Common myeloid progenitor, CD34-positive (primary cell): ENCODE measurements around the gene TDRD5.
A peak's percentile ranks its signal among the peaks of the same experiment; 100 is the strongest.

ENCODE experiments used
- CTCF ChIA-PET: fragments of 350-600 bp; sonication (Branson Sonifier 250); formaldehyde crosslinking; loops from one replicate; lab custom pipeline; 2021; ENCODE audit warnings: antibody characterized with exemption; lab: Charles Lee
- POLR2A ChIA-PET: fragments of 350-600 bp; sonication (Branson Sonifier 250); formaldehyde crosslinking; loops from one replicate; lab custom pipeline; 2021; ENCODE audit warnings: antibody characterized with exemption; lab: Charles Lee
- DNase-seq, 3 donors: peaks; one replicate each; pipeline versions ENCODE4 v3.0.0 to v3.0.0-alpha.2; 2013
- H3K27ac ChIP-seq, 2 experiments: 1 replicate in 1 of 2; 2 replicates in 1 of 2; pipeline ENCODE4 v1.7.0; 2013; ENCODE audit warnings: inconsistent platforms in 2 of 2, low read length in 2 of 2, mild to moderate bottlenecking in 2 of 2, low read depth in 1 of 2, moderate library complexity in 1 of 2; ENCODE audit not compliant: severe bottlenecking in 2 of 2, insufficient read depth in 1 of 2, poor library complexity in 1 of 2
- H3K27me3 ChIP-seq, 5 experiments: replicated peaks in 2 of 5; 1 replicate in 3 of 5; 2 replicates in 2 of 5; pipeline versions ENCODE4 v1.6.1 to v1.7.0; 2013; ENCODE audit warnings: low read length in 4 of 5, mild to moderate bottlenecking in 2 of 5, moderate library complexity in 2 of 5, inconsistent platforms in 1 of 5; ENCODE audit not compliant: insufficient read depth in 5 of 5, control insufficient read depth in 4 of 5
- H3K36me3 ChIP-seq, 4 experiments: 1 replicate in 2 of 4; 2 replicates in 2 of 4; pipeline versions ENCODE4 v1.6.1 to v1.7.0; 2013; ENCODE audit warnings: low read length in 3 of 4, control low read depth in 1 of 4, mild to moderate bottlenecking in 1 of 4; ENCODE audit not compliant: control insufficient read depth in 4 of 4, insufficient read depth in 4 of 4
- H3K4me1 ChIP-seq, 4 experiments: 1 replicate in 3 of 4; 2 replicates in 1 of 4; pipeline versions ENCODE4 v1.6.1 to v1.7.1; 2013; ENCODE audit warnings: low read length in 3 of 4, mild to moderate bottlenecking in 3 of 4, control low read depth in 1 of 4, inconsistent platforms in 1 of 4, moderate library complexity in 1 of 4; ENCODE audit not compliant: control insufficient read depth in 4 of 4, insufficient read depth in 4 of 4; ENCODE audit errors: control extremely low read depth in 1 of 4
- H3K4me3 ChIP-seq, 7 experiments: 1 replicate in 4 of 7; 2 replicates in 3 of 7; pipeline versions ENCODE4 v1.5.1 to v1.7.0; 2013; ENCODE audit warnings: mild to moderate bottlenecking in 7 of 7, low read length in 6 of 7, moderate library complexity in 6 of 7, inconsistent platforms in 2 of 7, low read depth in 2 of 7, control low read depth in 1 of 7; ENCODE audit not compliant: insufficient read depth in 4 of 7, control insufficient read depth in 1 of 7; ENCODE audit errors: extremely low read depth in 1 of 7
- H3K9me3 ChIP-seq, 5 experiments: 1 replicate in 4 of 5; 2 replicates in 1 of 5; pipeline versions ENCODE4 v1.6.1 to v1.7.1; 2013; ENCODE audit warnings: low read length in 4 of 5, mild to moderate bottlenecking in 2 of 5, inconsistent platforms in 1 of 5, low read depth in 1 of 5, moderate library complexity in 1 of 5; ENCODE audit not compliant: control insufficient read depth in 4 of 5, insufficient read depth in 2 of 5; ENCODE audit errors: control extremely low read depth in 1 of 5
- WGBS: methylation state at CpG from one replicate; pipeline ENCODE4 v1.1.5; 2013; ENCODE audit not compliant: insufficient coverage; 5-methylcytosine and 5-hydroxymethylcytosine counted together

TDRD5 gene

GRCh38 chr1:179709841-179710329 is 118.3 kb downstream of the TDRD5 start:
- Histone ChIP-seq H3K36me3 (no peaks in the 10 kb centered on the region), H3K4me3 (no peak overlapping the region), H3K9me3 (peaks cover 0 to 15% (median 1%) of the 10 kb centered on the region in 5 experiments), H3K4me1 (peaks cover 0 to 13% (median 3%) of the 10 kb centered on the region in 4 experiments), H3K27me3 (peaks cover 0 to 3% (median 0%) of the 10 kb centered on the region in 5 experiments), H3K27ac (no peak overlapping the region)
- ChIA-PET POLR2A (interaction anchor here (0.7 to 1.6 kb wide), 3 partner anchors 100 to 106 kb away, joined by 3 to 8 read pairs (median 4); no protein-coding TSS in a partner anchor), CTCF (interaction anchor here (1.1 to 18.2 kb wide), 10 partner anchors 9 to 102 kb away, joined by 3 to 561 read pairs (median 4); no protein-coding TSS in a partner anchor)
- peak; percentile 78 to 94 (median 92) for DNase-seq
- 0% methylated on average over 3 of the region's 5 CpGs for WGBS

- H3K9me3 ChIP-seq: peaks cover 6 to 45% (median 14%) of the 10 kb centered on the region in 5 experiments
- ChIA-PET CTCF (interaction anchor here (18.2 kb wide), 1 partner anchor 98 kb away, joined by 561 read pairs; no protein-coding TSS in a partner anchor), POLR2A (no interaction called here)
- H3K4me1 ChIP-seq: peaks cover 0 to 13% (median 3%) of the 10 kb centered on the region in 4 experiments
- H3K27ac ChIP-seq: no peak overlapping the region
- peak in 2 of 3 donors; percentile 21 to 28 for DNase-seq
- no CpG with 5 or more reads among the region's 1 CpG for WGBS
- no peaks in the 10 kb centered on the region for H3K36me3 ChIP-seq
- H3K4me3 ChIP-seq: no peak overlapping the region
- no peaks in the 10 kb centered on the region for H3K27me3 ChIP-seq
These were observed 122.5 kb downstream of the TDRD5 start for GRCh38 chr1:179714159-179714558.

- no peaks in the 10 kb centered on the region for H3K27me3 ChIP-seq
- H3K36me3 ChIP-seq: no peaks in the 10 kb centered on the region
- ChIA-PET CTCF (no interaction called here), POLR2A (no interaction called here)
- no peak overlapping the region for H3K27ac ChIP-seq
- peaks cover 0 to 9% (median 3%) of the 10 kb centered on the region in 4 experiments for H3K4me1 ChIP-seq
- DNase-seq: peak in 1 of 3 donors; percentile 6
- H3K9me3 ChIP-seq: peaks cover 6 to 50% (median 15%) of the 10 kb centered on the region in 5 experiments
- H3K4me3 ChIP-seq: no peak overlapping the region
These were observed 123.0 kb downstream of the TDRD5 start for GRCh38 chr1:179714623-179715022.

GRCh38 chr1:179719272-179719671 is 127.6 kb downstream of the TDRD5 start:
- Histone ChIP-seq H3K9me3 (peaks cover 4 to 54% (median 16%) of the 10 kb centered on the region in 5 experiments), H3K27me3 (no peaks in the 10 kb centered on the region), H3K36me3 (no peaks in the 10 kb centered on the region), H3K4me1 (no peaks in the 10 kb centered on the region), H3K27ac (no peak overlapping the region), H3K4me3 (no peak overlapping the region)
- POLR2A ChIA-PET: no interaction called here
- CTCF ChIA-PET: interaction anchor here (1.0 to 1.2 kb wide), 2 partner anchors 9 to 90 kb away, joined by 3 to 4 read pairs; no protein-coding TSS in a partner anchor
- no peak for DNase-seq

GRCh38 chr1:179728271-179728670 is 136.6 kb downstream of the TDRD5 start:
- Histone ChIP-seq H3K4me1 (no peaks in the 10 kb centered on the region), H3K27me3 (peaks cover 0 to 15% (median 0%) of the 10 kb centered on the region in 5 experiments), H3K4me3 (no peak overlapping the region), H3K27ac (no peak overlapping the region), H3K36me3 (no peaks in the 10 kb centered on the region), H3K9me3 (no peaks in the 10 kb centered on the region)
- WGBS: 100% methylated on average over 1 of the region's 2 CpGs
- CTCF ChIA-PET: interaction anchor here (1.1 to 1.8 kb wide), 4 partner anchors 9 to 86 kb away, joined by 4 to 8 read pairs (median 5); no protein-coding TSS in a partner anchor
- POLR2A ChIA-PET: interaction anchor here (0.6 kb wide), 1 partner anchor 11 kb away, joined by 3 read pairs; no protein-coding TSS in a partner anchor
- DNase-seq: no peak

- no peak overlapping the region for H3K27ac ChIP-seq
- no peak overlapping the region for H3K4me3 ChIP-seq
- H3K27me3 ChIP-seq: peaks cover 0 to 18% (median 0%) of the 10 kb centered on the region in 5 experiments
- H3K4me1 ChIP-seq: no peaks in the 10 kb centered on the region
- DNase-seq: no peak
- no peaks in the 10 kb centered on the region for H3K9me3 ChIP-seq
- H3K36me3 ChIP-seq: no peaks in the 10 kb centered on the region
- CTCF ChIA-PET: interaction anchor here (1.9 kb wide), 1 partner anchor 19 kb away, joined by 9 read pairs; no protein-coding TSS in a partner anchor
- 94% methylated on average over 4 of the region's 4 CpGs for WGBS
- POLR2A ChIA-PET: no interaction called here
These were observed 138.2 kb downstream of the TDRD5 start for GRCh38 chr1:179729881-179730280.

GRCh38 chr1:179731643-179732042 is 140.0 kb downstream of the TDRD5 start:
- no peaks in the 10 kb centered on the region for H3K36me3 ChIP-seq
- 100% methylated on average over 1 of the region's 4 CpGs for WGBS

More at GRCh38 chr1:179731643-179732042, 140.0 kb downstream of the TDRD5 start:
- Histone ChIP-seq H3K4me3 (no peak overlapping the region), H3K27me3 (peaks cover 0 to 11% (median 0%) of the 10 kb centered on the region in 5 experiments), H3K27ac (no peak overlapping the region), H3K9me3 (no peaks in the 10 kb centered on the region), H3K4me1 (no peaks in the 10 kb centered on the region)
- no peak for DNase-seq
- ChIA-PET POLR2A (no interaction called here), CTCF (interaction anchor here (0.7 to 1.2 kb wide), 2 partner anchors 27 to 447 kb away, joined by 3 read pairs; no protein-coding TSS in a partner anchor)
